ENCODE data around the gene PAFAH1B2.

The PAFAH1B2 gene

DNA sequence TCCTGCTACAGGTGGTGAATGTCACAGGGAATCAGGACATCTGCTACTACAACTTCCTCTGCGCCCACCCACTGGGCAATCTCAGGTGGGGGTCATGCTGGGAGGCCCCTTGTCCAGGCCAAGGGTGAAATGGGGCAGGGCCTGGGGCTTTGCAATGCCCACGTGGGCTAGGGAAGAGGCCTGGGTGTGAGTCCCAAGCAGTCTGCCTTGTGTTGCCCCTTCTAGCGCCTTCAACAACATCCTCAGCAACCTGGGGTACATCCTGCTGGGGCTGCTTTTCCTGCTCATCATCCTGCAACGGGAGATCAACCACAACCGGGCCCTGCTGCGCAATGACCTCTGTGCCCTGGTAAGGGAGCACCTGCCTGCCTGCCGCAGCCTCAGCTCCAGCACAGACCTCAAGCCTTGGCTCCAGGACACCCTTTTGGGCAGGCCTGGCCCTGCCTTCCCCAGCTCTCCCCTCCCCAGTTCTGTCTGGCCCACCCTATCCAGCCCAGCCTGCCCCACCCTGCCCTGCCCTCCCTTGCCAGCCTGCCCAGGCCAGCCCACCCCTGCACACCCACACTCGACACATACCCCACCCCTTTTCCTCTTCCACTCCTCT, 46.0 kb downstream of the PAFAH1B2 start:
- no peak for DNase-seq

- DNase-seq, result no peak
Observed at GRCh38 chr11:117191680-117192400, 47.8 kb downstream of the PAFAH1B2 start.

GRCh38 chr11:117192401-117192875, 48.4 kb downstream of the PAFAH1B2 start:
- DNase-seq, result no peak

DNA sequence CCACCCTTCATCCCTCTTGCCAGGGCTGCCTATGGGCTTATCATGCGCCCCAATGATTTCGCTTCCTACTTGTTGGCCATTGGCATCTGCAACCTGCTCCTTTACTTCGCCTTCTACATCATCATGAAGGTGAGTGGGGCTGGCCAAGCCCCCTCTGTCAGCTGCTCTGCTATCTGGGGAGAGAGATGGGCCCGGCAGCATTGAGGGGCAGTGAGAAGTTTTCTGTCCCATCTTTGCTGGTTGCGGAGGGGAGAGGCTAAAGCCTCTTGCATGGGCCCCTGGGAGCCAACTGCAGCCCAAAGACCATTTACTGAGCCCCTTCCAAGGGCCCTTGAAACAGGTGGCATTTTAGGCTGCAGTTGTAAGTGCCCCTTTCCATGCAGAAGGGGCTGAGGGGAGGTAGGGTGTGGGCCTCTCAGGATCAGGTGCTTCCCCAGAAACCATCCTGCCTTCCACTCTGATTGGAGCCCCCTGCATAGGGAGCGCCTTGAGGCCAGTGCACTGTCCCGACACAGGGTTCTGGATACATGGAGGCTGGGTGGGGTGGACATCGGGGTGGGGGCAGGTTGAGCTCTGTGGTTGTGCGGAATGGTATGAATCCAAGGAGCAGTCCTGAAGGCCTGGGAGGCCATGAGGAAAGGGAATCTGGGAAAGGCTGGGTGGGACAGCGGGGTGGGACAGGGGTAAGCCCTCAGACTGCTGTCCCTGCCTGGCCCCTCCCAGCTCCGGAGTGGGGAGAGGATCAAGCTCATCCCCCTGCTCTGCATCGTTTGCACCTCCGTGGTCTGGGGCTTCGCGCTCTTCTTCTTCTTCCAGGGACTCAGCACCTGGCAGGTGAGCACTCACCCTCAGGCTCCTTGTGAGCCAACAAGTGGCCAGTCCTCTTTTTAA, 49.3 kb downstream of the PAFAH1B2 start:
- DNase-seq, result no peak

GRCh38 chr11:117194267-117194666, 50.2 kb downstream of the PAFAH1B2 start:
- DNase-seq, result no peak

DNA sequence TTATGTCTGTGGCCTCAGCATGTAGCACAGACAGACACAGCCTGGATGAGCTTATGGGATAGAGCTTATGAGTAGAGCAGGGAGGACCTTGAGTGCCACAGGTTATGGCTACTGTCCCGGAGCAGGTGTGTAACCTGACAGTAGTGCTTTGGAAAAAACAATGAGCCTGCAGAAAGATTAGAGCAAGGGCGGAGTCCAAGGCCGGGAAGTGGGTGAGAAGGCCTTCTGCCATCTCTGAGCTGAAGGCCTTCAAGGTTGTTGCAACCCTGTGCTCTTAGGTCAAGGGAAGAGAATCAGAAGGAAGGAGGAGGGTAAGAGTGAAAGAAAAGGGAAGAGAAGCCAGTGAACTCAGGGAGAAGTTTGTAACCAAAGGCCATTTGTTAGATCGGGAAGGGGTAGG, 51.2 kb downstream of the PAFAH1B2 start:
- no peak for DNase-seq

GRCh38 chr11:117195761-117196160, 51.7 kb downstream of the PAFAH1B2 start:
- no peak for DNase-seq

GRCh38 chr11:117197006-117197405, 52.9 kb downstream of the PAFAH1B2 start:
- no peak for DNase-seq

DNA sequence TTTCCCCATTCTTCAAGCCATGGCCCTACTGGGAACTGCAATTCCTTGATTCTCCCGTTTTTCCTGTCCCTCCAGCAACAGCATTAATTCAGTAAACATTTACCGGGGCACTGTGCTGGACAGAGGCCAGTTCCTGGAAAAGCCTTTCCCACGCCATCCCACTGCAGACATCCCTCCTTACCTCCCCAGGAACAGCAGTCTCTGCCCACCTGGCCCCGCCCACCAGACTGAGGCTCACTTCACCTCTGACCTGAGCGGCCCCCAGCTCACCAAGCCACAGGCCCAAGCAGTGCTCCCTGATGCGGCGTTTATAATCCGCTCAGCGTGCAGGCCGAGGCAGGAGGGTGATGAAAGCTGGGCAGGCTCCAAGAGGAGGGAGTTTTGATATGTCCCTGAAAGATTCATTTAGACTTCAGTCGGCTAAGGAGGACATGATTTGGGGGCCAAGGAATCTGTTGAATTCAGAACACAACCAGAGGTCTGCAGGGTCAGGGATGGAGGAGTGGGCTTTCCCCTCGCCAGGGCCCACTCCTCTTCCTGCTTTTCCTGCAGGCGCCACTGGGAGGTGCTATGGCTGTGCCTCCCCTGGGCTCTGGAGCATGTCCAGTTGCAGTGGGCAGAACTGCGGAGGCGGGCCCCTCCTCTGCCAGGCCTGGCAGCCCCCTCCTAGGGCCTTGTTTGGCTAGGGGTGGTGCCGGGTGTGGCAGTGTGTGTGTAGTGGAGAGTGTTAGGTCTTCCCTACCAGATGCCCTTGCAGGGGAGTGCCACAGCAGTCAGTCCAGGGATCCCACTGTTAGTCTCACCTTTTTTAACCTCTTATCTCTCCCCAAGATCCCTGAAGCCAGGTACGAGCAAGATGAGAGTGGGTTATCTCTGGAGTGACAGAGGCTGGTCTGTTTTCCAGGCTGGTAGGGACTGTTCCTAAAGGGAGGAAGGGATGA, 53.7 kb downstream of the PAFAH1B2 start:
- no peak for DNase-seq

DNA sequence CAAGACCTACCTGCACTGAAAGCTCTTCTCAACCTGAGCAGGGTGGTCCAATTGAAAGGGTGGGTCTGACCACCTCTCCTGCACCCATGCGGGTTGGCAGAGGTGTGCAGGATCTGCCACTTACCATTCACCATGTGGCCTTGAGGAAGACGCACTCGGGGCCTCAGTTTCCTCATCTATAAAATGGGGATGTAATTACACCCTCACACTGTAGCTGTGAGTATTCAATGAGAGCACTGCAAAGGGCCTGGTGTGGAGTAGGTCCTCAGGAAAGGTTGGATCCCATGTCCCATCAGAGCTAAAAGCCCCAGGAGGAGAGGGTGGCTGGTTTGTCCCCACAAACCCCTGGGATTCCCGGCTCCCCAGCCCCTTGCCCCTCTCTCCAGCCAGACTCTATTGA, 54.5 kb downstream of the PAFAH1B2 start:
- DNase-seq, result no peak

DNA sequence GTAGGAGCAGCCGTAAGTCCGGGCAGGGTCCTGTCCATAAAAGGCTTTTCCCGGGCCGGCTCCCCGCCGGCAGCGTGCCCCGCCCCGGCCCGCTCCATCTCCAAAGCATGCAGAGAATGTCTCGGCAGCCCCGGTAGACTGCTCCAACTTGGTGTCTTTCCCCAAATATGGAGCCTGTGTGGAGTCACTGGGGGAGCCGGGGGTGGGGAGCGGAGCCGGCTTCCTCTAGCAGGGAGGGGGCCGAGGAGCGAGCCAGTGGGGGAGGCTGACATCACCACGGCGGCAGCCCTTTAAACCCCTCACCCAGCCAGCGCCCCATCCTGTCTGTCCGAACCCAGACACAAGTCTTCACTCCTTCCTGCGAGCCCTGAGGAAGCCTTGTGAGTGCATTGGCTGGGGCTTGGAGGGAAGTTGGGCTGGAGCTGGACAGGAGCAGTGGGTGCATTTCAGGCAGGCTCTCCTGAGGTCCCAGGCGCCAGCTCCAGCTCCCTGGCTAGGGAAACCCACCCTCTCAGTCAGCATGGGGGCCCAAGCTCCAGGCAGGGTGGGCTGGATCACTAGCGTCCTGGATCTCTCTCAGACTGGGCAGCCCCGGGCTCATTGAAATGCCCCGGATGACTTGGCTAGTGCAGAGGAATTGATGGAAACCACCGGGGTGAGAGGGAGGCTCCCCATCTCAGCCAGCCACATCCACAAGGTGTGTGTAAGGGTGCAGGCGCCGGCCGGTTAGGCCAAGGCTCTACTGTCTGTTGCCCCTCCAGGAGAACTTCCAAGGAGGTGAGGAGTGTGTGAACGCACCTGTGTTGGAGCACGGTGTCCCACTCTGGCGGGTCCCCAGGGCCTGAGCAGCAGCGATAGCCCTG, 55.2 kb downstream of the PAFAH1B2 start, which contains the start of gene TAGLN:
TSS of gene TAGLN (plus strand) at position 318 of the 863 bp plus-strand sequence. CDS start 3,644 bp downstream, outside the sequence.
- DNase-seq, result no peak

DNA sequence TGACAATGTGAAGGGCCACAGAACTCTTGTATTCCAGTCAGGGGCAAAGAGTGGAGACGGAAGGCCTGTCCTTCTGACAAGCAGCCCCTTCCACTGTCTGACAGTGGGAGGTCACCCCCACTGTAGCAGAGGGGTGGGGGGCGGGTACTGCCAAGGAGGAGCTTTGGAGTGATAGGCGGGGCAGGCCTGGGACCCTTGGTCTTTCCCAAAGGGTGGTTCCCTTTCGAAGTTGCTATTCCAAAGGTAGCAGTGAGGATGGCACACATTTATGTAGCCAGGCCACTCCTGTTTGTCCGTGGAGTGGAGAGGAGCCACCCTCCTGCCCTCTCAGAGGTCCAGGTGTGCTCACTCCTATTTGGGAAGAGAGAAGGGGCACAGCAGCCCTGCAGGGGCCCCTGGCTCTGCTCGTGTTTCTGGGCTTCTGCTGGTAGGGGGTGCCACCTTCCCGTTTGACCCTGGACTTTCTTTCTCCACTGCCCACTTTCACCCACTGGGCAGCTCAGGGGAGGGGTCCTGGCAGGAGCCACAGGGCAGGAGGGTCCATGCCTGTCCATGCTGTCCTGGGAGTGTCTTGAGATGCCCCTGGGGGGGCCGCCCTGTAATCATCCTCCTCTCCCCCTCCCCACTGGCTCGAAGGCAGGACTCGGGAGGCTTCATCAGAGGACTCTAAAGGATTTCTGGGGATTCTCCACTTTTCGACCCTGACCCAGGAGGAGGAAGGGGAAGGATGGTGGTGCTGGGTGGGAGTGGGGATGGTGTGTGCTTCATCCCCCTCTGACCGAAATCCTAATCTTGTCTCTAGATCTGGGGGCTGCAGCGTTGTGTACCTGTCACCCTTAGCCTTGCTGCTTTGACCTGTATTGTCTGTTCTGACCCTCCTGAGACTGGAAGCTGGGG, 56.1 kb downstream of the PAFAH1B2 start:
- DNase-seq, result no peak

DNA sequence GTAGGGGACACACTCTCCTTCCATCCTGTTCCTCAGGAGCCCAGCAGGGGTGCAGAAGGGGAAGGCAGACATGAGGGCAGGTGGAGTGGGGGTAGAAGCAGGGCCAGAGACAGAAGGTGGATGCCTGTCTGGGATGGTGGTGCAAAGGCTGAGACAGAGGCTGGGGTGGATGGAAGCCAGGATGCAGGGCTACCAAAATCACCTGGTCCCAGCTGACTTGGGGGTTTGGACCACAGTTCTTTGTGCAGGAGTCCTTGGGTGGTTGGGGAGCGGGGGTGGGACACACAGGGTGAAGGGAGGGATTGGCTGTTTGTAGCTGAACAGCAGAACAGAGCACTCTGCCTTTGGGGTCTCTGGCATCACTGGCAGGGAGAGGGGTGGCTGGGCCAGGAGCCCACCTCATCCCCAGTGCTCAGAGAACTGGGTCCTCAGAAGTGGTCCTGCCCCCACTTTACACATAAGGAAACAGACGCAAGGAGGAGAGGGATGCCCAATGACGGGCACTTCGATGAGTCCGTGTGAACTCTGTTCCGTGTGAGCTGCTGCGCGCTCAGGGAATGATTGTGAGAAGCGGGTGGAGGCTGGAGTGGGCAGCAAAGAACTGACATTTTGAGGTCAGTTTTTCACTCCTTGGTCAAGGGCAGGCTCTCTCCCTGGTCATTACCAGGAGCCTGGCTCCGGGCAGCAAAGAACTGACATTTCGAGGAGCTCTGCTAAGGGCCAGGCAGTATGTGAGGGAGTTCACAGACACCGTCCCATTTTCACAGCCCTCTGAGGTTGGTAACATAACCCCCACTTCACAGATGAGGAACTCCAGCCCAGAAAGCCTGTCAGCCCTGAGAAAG, 56.9 kb downstream of the PAFAH1B2 start:
- no peak for DNase-seq

DNA sequence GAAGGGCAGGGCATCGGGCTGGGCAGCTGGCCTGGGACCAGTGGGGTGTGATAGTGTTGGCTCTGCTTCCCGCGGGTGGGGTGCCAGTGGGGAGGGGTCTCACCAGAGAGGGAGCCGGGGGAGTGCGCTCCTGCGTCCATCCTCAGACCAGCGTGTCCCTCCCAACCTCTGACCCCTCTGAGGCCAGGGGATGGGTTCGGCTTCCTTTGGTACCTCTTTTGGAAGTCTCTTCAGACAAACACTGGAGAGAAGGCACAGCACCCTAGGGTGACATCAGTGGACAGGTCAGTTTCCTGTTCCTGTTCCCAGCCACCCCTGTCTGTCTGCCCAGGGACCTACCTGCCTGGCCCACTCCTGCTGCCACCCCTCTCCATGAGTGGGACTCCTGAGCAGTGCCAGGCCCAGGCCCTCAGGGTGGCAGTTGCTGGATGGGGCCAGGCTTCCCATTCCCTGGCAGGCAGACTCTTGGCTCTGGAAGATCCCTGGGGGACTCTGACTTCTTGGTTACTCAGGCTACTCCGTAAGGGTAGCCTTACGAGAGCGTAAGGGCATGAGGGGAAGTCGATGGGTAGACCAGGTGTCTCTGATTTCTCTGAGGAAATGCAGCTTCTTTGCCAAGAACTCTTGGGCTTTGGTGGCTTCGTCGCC, 57.7 kb downstream of the PAFAH1B2 start:
- no peak for DNase-seq

DNA sequence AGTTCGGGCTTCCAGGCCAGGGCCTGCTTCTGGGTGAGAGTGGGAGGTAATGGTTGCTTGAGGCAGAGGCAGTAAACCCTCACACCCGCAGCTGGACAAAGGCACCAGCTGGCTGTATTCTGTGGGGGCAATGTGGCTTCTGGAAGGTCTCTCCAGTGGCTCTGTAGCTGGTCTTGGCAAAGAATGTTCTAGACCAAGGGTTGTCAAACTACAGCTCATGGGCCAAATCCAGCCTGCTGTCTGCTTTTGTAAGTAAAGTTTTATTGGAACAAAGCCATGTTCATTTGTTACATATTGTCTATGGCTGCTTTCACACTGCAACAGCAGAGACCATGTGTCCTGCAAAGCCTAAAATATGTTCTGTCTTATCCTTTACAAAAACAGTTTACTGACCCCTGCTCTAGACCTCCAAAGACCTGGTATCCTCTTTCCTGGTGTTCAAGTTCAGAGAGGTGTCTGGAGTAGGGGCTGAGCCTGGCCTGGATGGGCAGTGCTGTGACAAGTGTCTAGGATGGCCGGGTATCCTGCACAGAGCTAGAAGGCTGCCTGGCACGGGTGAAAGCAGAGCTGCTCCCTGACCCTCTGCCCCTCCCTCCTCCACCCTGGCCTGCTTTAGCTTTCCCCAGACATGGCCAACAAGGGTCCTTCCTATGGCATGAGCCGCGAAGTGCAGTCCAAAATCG, 58.4 kb downstream of the PAFAH1B2 start:
- DNase-seq, result no peak

- no peak for DNase-seq
Observed at GRCh38 chr11:117203069-117203407, 59.0 kb downstream of the PAFAH1B2 start.

GRCh38 chr11:117204283-117205080, 60.4 kb downstream of the PAFAH1B2 start:
- DNase-seq, result no peak
